ENCODE results near the gene GAN. TPM values are rescaled to one million over a fixed set of nuclear protein-coding genes. Genes with fewer than 3 reads are reported as not detected.

The GAN gene
- total and polyA plus RNA-seq, 9 of the 15 experiments (the other 6 are each of a cell fraction or from before 2014, with no cell fraction given), result 0.83 to 15.1 (median 5.2) TPM

- Histone ChIP-seq H3K36me3 (ENCODE audit: control insufficient read depth, insufficient read depth, low read length) (no peaks in the 10 kb centered on the region), H3K27ac (ENCODE audit: extremely low read depth, low read depth, low read length) (no peak overlapping the region), H3K4me1 (replicated peaks in 1 of 2; ENCODE audit: control insufficient read depth in 2 of 2, insufficient read depth in 2 of 2, low read length in 2 of 2) (no peaks in the 10 kb centered on the region; a peak in 1 of 5 replicates), H3K79me2 (ENCODE audit: control insufficient read depth, insufficient read depth, low read length) (no peaks in the 10 kb centered on the region), H3K27me3 (ENCODE audit: control insufficient read depth in 2 of 2, insufficient read depth in 2 of 2, low read length in 2 of 2) (peaks cover 28 to 57% of the 10 kb centered on the region in 2 experiments), H4K20me1 (replicated peaks; ENCODE audit: control insufficient read depth, insufficient read depth, low read length) (no peaks in the 10 kb centered on the region), H3K9me3 (replicated peaks; ENCODE audit: control insufficient read depth, insufficient read depth, low read depth, low read length) (no peaks in the 10 kb centered on the region; the same call in 1 of the 2 replicates), H3K9ac (ENCODE audit: insufficient read depth in 1 of 2, low read depth in 2 of 2, low read length in 2 of 2) (no peak overlapping the region), H2AFZ (ENCODE audit: low read depth, low read length) (no peak overlapping the region), H3K4me2 (ENCODE audit: insufficient read depth, low read length) (no peak overlapping the region), H3K4me3 (no peak overlapping the region), H3K9me1 (ENCODE audit: control insufficient read depth, insufficient read depth, low read length) (no peaks in the 10 kb centered on the region)
- TF ChIP-seq ZBTB26 (CRISPR knock-in tag; IDR thresholded peaks at IDR 0.05) (peak; percentile 64; the same call in 1 of the 2 replicates), OTX1 (CRISPR knock-in tag; IDR thresholded peaks at IDR 0.05) (0 out of 2 replicates have a peak, but pooled peaks have one; percentile 35), EHMT2 (IDR thresholded peaks at IDR 0.05) (0 out of 2 replicates have a peak, but pooled peaks have one; percentile 35), ELF4 (CRISPR knock-in tag; IDR thresholded peaks at IDR 0.05) (0 out of 2 replicates have a peak, but pooled peaks have one; percentile 61), THRA (IDR thresholded peaks at IDR 0.05) (no peak), BRF2 (IDR thresholded peaks at IDR 0.05; ENCODE audit: borderline replicate concordance, insufficient read depth, insufficient read length) (no peak), MCM7 (IDR thresholded peaks at IDR 0.05) (0 out of 4 replicates have a peak, but pooled peaks of 1 of the 2 experiments have one; percentile 34)
- 2% methylated on average over 5 of the region's 5 CpGs for WGBS (ENCODE audit: insufficient coverage, low coverage, missing lambda C conversion rate)
- ATAC-seq (no peak), FAIRE-seq (no peak), DNase-seq (ENCODE audit: extremely low read depth in 1 of 4, low spot score in 3 of 4) (no peak)
- intact Hi-C loops (cut with micrococcal nuclease), result no loop called here
- no TSS peak for BruUV-seq (replicated peaks)
- CTCF ChIA-PET (ENCODE audit: low intra/inter-chr PET ratio), result no interaction called here
- in situ Hi-C loops (cut with MboI), result no loop called here
- POLR2A ChIA-PET, result no interaction called here
Measured at GRCh38 chr16:81265658-81266451, 48.9 kb upstream of the GAN start.
